ENCODE measurements around the gene HMGCS1. TPM values are rescaled to one million over a fixed set of nuclear protein-coding genes. Genes with fewer than 3 reads are reported as not detected.

The HMGCS1 gene
- total RNA-seq, 2 donors from 2014 or later = 10.9 to 22.8 TPM

DNA sequence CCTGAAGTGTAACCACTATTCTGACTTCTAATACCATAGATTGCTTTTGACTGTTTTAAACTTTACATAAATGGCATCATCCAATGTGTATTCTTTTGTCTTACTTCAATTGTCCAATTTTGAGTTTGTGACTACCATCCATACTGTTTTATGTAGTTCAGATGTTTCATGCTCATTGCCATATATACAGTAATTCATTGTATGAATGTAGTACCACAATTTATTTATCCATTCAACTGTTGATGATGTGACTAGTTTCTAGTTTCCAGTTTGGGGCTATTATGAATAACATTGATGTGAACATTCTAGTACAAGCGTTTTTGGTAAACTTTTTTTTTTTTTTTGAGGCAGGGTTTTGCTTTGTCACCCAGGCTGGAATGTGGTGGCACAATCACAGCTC is 55.1 kb downstream of the HMGCS1 start:
- no peak for DNase-seq
- peaks cover 0 to 4% (median 0%) of the 10 kb centered on the region in 3 donors for H3K9me3 ChIP-seq
- no peak for ATAC-seq
- H3K4me1 ChIP-seq = peaks cover 5% of the 10 kb centered on the region
- H3K27me3 ChIP-seq = no peaks in the 10 kb centered on the region
- H3K27ac ChIP-seq = no peak overlapping the region
- TF ChIP-seq, protein P1, sequence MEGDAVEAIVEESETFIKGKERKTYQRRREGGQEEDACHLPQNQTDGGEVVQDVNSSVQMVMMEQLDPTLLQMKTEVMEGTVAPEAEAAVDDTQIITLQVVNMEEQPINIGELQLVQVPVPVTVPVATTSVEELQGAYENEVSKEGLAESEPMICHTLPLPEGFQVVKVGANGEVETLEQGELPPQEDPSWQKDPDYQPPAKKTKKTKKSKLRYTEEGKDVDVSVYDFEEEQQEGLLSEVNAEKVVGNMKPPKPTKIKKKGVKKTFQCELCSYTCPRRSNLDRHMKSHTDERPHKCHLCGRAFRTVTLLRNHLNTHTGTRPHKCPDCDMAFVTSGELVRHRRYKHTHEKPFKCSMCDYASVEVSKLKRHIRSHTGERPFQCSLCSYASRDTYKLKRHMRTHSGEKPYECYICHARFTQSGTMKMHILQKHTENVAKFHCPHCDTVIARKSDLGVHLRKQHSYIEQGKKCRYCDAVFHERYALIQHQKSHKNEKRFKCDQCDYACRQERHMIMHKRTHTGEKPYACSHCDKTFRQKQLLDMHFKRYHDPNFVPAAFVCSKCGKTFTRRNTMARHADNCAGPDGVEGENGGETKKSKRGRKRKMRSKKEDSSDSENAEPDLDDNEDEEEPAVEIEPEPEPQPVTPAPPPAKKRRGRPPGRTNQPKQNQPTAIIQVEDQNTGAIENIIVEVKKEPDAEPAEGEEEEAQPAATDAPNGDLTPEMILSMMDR (IDR thresholded peaks at IDR 0.05) = no peak
- no peak for TF ChIP-seq POLR2A (IDR thresholded peaks at IDR 0.05)
- no peaks in the 10 kb centered on the region for H3K36me3 ChIP-seq (replicated peaks in 1 of 2; ENCODE audit: insufficient read depth in 1 of 2, low read depth in 2 of 2)
- no peak overlapping the region for H3K4me3 ChIP-seq
- WGBS, 2 donors = 71 to 75% methylated on average over 1 of the region's 1 CpG
- intact Hi-C loops (cut with DNase I) = no loop called here

DNA sequence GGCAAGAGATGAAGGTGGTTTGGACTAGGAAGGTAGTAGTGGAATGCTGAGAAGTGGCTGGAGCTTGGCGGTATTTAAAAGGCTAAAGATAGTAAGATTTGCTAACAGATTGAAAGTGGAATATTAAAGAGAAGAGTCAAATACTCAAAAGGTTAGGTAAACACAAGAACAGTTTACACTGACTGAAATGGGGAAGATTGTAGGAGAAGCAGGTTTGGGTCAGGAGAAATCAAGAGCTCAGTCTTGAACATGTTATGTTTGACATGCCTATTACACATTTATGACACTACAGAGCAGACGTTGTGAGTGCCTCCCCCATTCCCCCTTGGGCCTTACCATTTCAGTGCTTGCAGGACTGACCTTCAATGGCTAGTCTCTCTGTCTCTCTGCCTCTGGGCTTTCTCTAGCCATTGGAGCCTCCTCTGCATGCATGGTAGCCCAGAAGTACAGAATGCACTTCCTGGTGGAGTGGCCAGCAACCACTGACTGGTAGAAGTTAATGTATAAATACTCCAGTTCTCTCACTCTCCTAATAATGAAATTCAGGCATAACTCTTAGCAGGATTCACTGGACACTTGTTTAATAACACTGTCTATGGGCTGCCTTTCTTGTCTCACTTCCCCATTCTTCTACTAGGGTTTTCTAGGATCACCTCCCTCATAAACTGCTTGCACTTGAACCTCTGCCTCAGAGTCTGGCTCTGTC is 56.8 kb downstream of the HMGCS1 start:
- 17 to 28% methylated on average over 2 of the region's 2 CpGs for WGBS, 2 donors
- DNase-seq = no peak
- TF ChIP-seq, protein P1 (IDR thresholded peaks at IDR 0.05) = no peak
- no peak for TF ChIP-seq POLR2A (IDR thresholded peaks at IDR 0.05)
- no peak for ATAC-seq
- no peaks in the 10 kb centered on the region for H3K36me3 ChIP-seq (replicated peaks in 1 of 2; ENCODE audit: insufficient read depth in 1 of 2, low read depth in 2 of 2)
- no peak overlapping the region for H3K4me3 ChIP-seq
- peaks cover 5% of the 10 kb centered on the region for H3K4me1 ChIP-seq
- intact Hi-C loops (cut with DNase I) = no loop called here
- peaks cover 0 to 4% (median 0%) of the 10 kb centered on the region in 3 donors for H3K9me3 ChIP-seq
- H3K27me3 ChIP-seq = no peaks in the 10 kb centered on the region
- no peak overlapping the region for H3K27ac ChIP-seq

- WGBS, 2 donors = 73 to 85% methylated on average over 2 of the region's 2 CpGs
- no peak for DNase-seq
- Histone ChIP-seq H3K27ac (no peak overlapping the region), H3K4me3 (no peak overlapping the region), H3K9me3 (peaks cover 0 to 4% (median 0%) of the 10 kb centered on the region in 3 donors), H3K36me3 (replicated peaks in 1 of 2; ENCODE audit: insufficient read depth in 1 of 2, low read depth in 2 of 2) (no peaks in the 10 kb centered on the region), H3K4me1 (peaks cover 5% of the 10 kb centered on the region), H3K27me3 (no peaks in the 10 kb centered on the region)
- intact Hi-C loops (cut with DNase I) = no loop called here
- ATAC-seq = no peak
- no peak for TF ChIP-seq POLR2A (IDR thresholded peaks at IDR 0.05)
- TF ChIP-seq, protein P1 (IDR thresholded peaks at IDR 0.05) = no peak
Observed at GRCh38 chr5:43255704-43256103, 57.5 kb downstream of the HMGCS1 start.

DNA sequence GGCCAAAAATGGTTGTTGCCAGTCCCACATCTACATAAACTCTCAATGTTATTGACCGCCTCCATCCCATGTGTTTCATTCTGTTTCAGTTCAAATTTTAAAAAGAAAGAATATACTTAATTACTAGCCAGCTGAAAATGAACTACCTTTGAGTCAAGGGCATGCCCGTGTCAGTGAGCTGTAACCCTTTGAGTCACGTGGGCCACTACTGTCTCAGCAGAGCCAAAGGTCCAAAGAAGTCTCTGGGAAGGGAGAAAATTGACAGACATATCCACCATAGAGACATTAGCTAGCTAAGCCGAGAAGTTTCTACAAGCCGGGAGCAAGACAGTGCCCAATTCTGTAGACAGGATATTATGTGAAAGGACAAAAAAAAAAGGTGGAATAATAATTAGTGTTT is 61.5 kb downstream of the HMGCS1 start:
- DNase-seq (no peak), ATAC-seq (no peak)
- intact Hi-C loops (cut with DNase I) = no loop called here
- Histone ChIP-seq H3K4me3 (no peak overlapping the region), H3K4me1 (peaks cover 5% of the 10 kb centered on the region), H3K27me3 (no peaks in the 10 kb centered on the region), H3K27ac (no peak overlapping the region), H3K9me3 (no peaks in the 10 kb centered on the region), H3K36me3 (replicated peaks in 1 of 2; ENCODE audit: insufficient read depth in 1 of 2, low read depth in 2 of 2) (no peaks in the 10 kb centered on the region)
- 76 to 78% methylated on average over 5 of the region's 5 CpGs for WGBS, 2 donors
- TF ChIP-seq, protein P1 (IDR thresholded peaks at IDR 0.05) = no peak
- no peak for TF ChIP-seq POLR2A (IDR thresholded peaks at IDR 0.05)

All from body of pancreas (tissue), 4 donors.